Suprapubic skin (tissue), 4 donors: ENCODE results near the gene PPP2R2C.

Experiments used
- EP300 ChIP-seq: sonication (generic); formaldehyde crosslinking; IDR thresholded peaks from one replicate; pipeline ENCODE4 v1.6.1; 2017; ENCODE audit warnings: antibody characterized with exemption
- POLR2AphosphoS5 ChIP-seq, 3 donors: sonication (generic); formaldehyde crosslinking; IDR thresholded peaks; one replicate each; pipeline ENCODE4 v1.6.1; 2017; ENCODE audit warnings: antibody characterized with exemption in 3 of 3
- TF ChIP-seq, protein P1 (sequence below), 2 donors: fragments of 200-600 bp in 1 of 2; fragments of 450-650 bp in 1 of 2; sonication (generic) in 1 of 2; IDR thresholded peaks; one replicate each; pipeline ENCODE4 v1.5.1; 2016 to 2019; ENCODE audit warnings: antibody characterized with exemption in 2 of 2, mild to moderate bottlenecking in 1 of 2, moderate library complexity in 1 of 2

DNA sequence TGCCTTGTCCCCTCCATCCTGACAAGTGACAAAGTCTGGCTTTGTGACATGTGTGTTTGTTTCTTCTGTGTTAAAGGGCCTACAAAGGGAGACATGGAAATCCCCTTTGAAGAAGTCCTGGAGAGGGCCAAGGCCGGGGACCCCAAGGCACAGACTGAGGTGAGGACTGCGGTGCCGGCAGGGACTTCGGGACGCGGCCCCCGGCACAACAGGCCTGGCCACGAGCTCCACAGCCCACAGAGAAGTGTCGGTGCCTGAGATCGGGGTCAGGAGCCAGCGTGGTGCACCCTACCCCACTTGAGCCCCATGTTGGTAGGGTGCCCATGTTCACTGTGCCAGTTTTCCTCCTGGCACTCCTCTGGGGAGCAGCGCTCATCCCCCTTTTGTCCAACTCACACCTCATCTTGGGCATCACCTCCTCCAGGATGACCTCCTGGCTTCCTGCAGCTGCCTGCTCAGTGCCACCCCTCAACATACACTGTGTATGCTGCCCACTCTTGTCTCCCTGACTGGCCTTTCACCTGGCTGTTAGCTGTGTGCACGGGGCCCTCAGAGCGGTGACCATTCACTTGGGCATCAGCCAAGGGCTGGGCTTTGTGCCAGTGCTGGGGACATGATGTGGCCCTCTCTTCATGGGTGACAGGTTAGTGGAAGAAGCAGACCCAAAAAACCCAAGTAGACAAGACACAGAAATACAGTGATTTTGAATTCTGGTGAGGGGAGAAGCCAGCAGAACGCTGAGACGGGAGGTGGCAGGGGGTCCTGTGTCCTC lies 185.2 kb downstream of the PPP2R2C start:
- TF ChIP-seq EP300: no peak
- no peak for TF ChIP-seq POLR2AphosphoS5 (IDR thresholded peaks at IDR 0.05)
- TF ChIP-seq, protein P1, sequence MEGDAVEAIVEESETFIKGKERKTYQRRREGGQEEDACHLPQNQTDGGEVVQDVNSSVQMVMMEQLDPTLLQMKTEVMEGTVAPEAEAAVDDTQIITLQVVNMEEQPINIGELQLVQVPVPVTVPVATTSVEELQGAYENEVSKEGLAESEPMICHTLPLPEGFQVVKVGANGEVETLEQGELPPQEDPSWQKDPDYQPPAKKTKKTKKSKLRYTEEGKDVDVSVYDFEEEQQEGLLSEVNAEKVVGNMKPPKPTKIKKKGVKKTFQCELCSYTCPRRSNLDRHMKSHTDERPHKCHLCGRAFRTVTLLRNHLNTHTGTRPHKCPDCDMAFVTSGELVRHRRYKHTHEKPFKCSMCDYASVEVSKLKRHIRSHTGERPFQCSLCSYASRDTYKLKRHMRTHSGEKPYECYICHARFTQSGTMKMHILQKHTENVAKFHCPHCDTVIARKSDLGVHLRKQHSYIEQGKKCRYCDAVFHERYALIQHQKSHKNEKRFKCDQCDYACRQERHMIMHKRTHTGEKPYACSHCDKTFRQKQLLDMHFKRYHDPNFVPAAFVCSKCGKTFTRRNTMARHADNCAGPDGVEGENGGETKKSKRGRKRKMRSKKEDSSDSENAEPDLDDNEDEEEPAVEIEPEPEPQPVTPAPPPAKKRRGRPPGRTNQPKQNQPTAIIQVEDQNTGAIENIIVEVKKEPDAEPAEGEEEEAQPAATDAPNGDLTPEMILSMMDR (IDR thresholded peaks at IDR 0.05): no peak
